Neural progenitor cell (in vitro differentiated cells): ENCODE results near the gene COX6A2. TPM values are rescaled to one million over a fixed set of nuclear protein-coding genes. Genes with fewer than 3 reads are reported as not detected.

ENCODE experiments used
- DNase-seq: peaks from one replicate; pipeline ENCODE4 v3.0.0-alpha.2; 2016; ENCODE audit warnings: low spot score
- H2AFZ ChIP-seq: fragments of 200-600 bp; sonication (generic); replicated peaks from 2 replicates; pipeline ENCODE4 v1.6.1; 2016; ENCODE audit warnings: antibody characterized with exemption
- H3F3A ChIP-seq: fragments of 200-600 bp; sonication (generic); 2 replicates; pipeline ENCODE4 v1.6.1; 2016; ENCODE audit warnings: antibody characterized with exemption, low read depth
- H3K27ac ChIP-seq: fragments of 200-600 bp; sonication (generic); 2 replicates; pipeline ENCODE4 v1.5.1; 2016; ENCODE audit warnings: mild to moderate bottlenecking
- H3K27me3 ChIP-seq: fragments of 200-600 bp; sonication (generic); 2 replicates; pipeline ENCODE4 v1.6.1; 2016; ENCODE audit warnings: mild to moderate bottlenecking, moderate library complexity
- H3K36me3 ChIP-seq: fragments of 200-600 bp; sonication (generic); 2 replicates; pipeline ENCODE4 v1.5.1; 2016
- H3K4me1 ChIP-seq: fragments of 200-600 bp; sonication (generic); 2 replicates; pipeline ENCODE4 v1.6.1; 2016; ENCODE audit warnings: mixed run types
- H3K4me2 ChIP-seq: fragments of 200-600 bp; sonication (generic); 2 replicates; pipeline ENCODE4 v1.6.1; 2016
- H3K4me3 ChIP-seq: fragments of 200-600 bp; sonication (generic); 2 replicates; pipeline ENCODE4 v1.5.1; 2016
- H3K79me2 ChIP-seq: fragments of 200-600 bp; sonication (generic); 2 replicates; pipeline ENCODE4 v1.6.1; 2016; ENCODE audit warnings: low read depth
- H3K9ac ChIP-seq: fragments of 200-600 bp; sonication (generic); 2 replicates; pipeline ENCODE4 v1.6.1; 2016
- H3K9me3 ChIP-seq: fragments of 200-600 bp; sonication (generic); 2 replicates; pipeline ENCODE4 v1.5.1; 2016; ENCODE audit warnings: low read depth
- H4K20me1 ChIP-seq: fragments of 200-600 bp; sonication (generic); 2 replicates; pipeline ENCODE4 v1.6.1; 2016; ENCODE audit warnings: low read depth
- H3K27ac Mint-ChIP-seq: 3 replicates; pipeline ENCODE4 v1.8.0; 2021; ENCODE audit warnings: mixed read lengths
- H3K27me3 Mint-ChIP-seq: 2 replicates; pipeline ENCODE4 v1.8.0; 2022; ENCODE audit warnings: low read depth, mild to moderate bottlenecking, inconsistent platforms, moderate library complexity, mixed read lengths; ENCODE audit not compliant: insufficient read depth
- H3K36me3 Mint-ChIP-seq: 3 replicates; pipeline ENCODE4 v1.8.0; 2021; ENCODE audit warnings: mixed read lengths
- H3K4me1 Mint-ChIP-seq: 3 replicates; pipeline ENCODE4 v1.8.0; 2021; ENCODE audit warnings: mixed read lengths
- H3K4me3 Mint-ChIP-seq: 3 replicates; pipeline ENCODE4 v1.8.0; 2021; ENCODE audit warnings: mild to moderate bottlenecking, moderate library complexity, mixed read lengths
- H3K9me3 Mint-ChIP-seq: 3 replicates; pipeline ENCODE4 v1.8.0; 2020; ENCODE audit warnings: mixed read lengths
- EZH2 ChIP-seq: fragments of 200-600 bp; sonication (generic); IDR thresholded peaks from 2 replicates; pipeline ENCODE4 v1.6.1; 2017; ENCODE audit warnings: antibody characterized with exemption, mild to moderate bottlenecking, moderate library complexity
- EZH2phosphoT487 ChIP-seq: fragments of 200-600 bp; sonication (generic); IDR thresholded peaks from 2 replicates; pipeline ENCODE4 v1.6.1; 2017; ENCODE audit warnings: antibody characterized with exemption
- total RNA-seq: library from RNA; depleted of rRNA; stranded (reverse); fragments of >200 nt; gene quantifications from 2 replicates; pipeline ENCODE4 v1.2.3, GENCODE V29; 2015; ENCODE audit warnings: low replicate concordance
- TF ChIP-seq, protein P1 (sequence below): fragments of 200-600 bp; sonication (generic); IDR thresholded peaks from 2 replicates; pipeline ENCODE4 v1.5.1; 2017; ENCODE audit warnings: antibody characterized with exemption, mild to moderate bottlenecking

The COX6A2 gene
- total RNA-seq, 1 donor from 2014 or later: not detected

DNA sequence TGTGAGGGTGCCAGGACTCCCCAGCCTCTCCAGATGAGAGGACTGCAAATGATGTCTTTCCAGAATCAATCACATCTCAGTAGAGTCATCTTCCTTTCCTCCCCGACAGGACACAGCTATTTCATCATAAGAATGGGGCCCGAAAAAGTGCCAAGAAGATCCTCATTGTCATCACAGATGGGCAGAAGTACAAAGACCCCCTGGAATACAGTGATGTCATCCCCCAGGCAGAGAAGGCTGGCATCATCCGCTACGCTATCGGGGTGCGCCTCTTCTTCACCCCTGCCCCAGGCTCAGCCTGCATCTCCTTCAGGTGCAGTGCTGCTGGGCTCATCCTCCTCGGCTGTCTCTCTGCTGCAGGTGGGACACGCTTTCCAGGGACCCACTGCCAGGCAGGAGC lies 20.8 kb downstream of the COX6A2 start:
- Histone ChIP-seq H3K4me3 (no peak overlapping the region), H3K9ac (no peak overlapping the region), H4K20me1 (no peaks in the 10 kb centered on the region), H3K36me3 (no peaks in the 10 kb centered on the region), H3K27ac (no peak overlapping the region), H3K79me2 (no peaks in the 10 kb centered on the region), H2AFZ (no peak overlapping the region), H3F3A (no peaks in the 10 kb centered on the region), H3K27me3 (no peaks in the 10 kb centered on the region), H3K4me2 (no peak overlapping the region), H3K4me1 (no peaks in the 10 kb centered on the region), H3K9me3 (no peaks in the 10 kb centered on the region)
- H3K4me3 Mint-ChIP-seq: no peak overlapping the region
- H3K36me3 Mint-ChIP-seq: no peaks in the 10 kb centered on the region
- no peak overlapping the region for H3K27ac Mint-ChIP-seq
- no peak for DNase-seq
- no peaks in the 10 kb centered on the region for H3K4me1 Mint-ChIP-seq
- H3K27me3 Mint-ChIP-seq: peaks cover 4% of the 10 kb centered on the region
- no peak for TF ChIP-seq EZH2phosphoT487
- TF ChIP-seq EZH2: no peak
- TF ChIP-seq, protein P1, sequence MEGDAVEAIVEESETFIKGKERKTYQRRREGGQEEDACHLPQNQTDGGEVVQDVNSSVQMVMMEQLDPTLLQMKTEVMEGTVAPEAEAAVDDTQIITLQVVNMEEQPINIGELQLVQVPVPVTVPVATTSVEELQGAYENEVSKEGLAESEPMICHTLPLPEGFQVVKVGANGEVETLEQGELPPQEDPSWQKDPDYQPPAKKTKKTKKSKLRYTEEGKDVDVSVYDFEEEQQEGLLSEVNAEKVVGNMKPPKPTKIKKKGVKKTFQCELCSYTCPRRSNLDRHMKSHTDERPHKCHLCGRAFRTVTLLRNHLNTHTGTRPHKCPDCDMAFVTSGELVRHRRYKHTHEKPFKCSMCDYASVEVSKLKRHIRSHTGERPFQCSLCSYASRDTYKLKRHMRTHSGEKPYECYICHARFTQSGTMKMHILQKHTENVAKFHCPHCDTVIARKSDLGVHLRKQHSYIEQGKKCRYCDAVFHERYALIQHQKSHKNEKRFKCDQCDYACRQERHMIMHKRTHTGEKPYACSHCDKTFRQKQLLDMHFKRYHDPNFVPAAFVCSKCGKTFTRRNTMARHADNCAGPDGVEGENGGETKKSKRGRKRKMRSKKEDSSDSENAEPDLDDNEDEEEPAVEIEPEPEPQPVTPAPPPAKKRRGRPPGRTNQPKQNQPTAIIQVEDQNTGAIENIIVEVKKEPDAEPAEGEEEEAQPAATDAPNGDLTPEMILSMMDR: no peak
- no peaks in the 10 kb centered on the region for H3K9me3 Mint-ChIP-seq

DNA sequence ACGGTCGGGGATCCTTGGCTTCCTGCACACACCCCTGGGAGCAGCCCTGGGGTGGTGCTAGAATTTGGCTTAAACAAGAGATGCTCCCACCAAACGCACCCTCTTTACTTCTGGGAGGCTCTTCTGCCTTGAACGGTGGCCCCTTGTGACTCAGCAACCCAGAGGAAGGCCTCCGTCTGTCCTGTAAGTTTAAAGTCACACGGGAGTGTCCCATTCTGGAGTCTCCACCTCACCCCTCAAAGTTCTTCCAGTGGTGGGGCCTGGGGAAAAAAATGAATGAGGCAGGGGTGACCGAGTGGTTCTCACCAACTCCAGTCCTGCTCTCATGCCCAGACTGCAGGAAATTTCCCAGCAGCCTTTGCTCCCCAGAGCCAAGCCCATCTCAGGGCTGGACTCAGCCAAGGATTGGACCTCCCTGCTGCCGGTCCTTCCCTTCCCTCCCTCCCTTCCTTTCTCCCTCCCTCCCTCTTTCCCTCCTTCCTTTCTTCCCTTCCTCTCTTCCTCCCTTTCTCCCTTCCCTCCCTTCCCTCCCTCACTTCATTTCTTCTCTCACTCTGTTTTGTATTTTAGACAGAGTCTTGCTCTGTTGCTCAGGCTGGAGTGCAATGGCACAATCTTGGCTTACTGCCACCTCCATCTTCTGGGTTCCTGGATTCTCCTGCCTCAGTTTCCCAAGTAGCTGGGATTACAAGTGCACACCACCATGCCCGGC lies 23.7 kb downstream of the COX6A2 start:
- H3K4me3 ChIP-seq: no peak overlapping the region
- no peaks in the 10 kb centered on the region for H3K36me3 ChIP-seq
- H3K27me3 Mint-ChIP-seq: peaks cover 4% of the 10 kb centered on the region

DNA sequence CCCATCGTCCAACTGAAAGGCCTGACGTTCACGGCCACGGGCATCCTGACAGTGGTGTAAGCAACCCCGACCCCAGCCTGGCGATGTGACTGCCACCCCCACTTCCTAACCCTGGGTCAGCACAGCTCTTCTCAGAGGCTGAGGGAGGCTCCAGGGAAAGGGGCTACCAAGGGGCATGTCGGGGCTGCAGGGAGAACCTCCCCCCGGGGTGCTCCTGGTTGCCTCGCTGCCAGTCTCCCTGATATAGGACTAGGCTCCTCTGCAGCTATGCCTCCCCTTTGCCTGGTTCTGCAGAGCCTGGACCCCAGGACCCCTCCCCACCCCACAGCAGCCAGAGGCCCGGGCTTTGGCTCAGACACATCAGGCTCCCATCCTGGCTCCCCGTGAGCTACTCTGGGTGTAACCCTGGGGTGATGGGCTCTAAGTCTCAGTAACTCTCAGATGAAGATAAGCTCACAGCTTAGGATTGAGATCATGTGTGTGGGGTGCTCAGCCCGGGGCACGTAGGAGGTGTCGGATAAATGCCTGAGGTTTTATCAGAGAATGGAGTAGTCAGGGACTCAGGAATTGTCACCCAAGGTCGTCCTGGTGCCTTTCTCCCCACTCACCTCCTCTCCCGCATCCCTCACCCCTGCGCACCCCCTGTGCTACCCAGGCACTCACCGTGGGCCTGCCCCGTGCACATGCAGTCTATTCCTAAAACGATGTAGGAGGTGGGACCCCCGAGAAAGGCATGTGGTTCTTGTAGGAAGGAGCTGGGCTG lies 24.4 kb downstream of the COX6A2 start:
- H3K9ac ChIP-seq: no peak overlapping the region
- Mint-ChIP-seq H3K4me1 (no peaks in the 10 kb centered on the region), H3K36me3 (no peaks in the 10 kb centered on the region), H3K4me3 (no peak overlapping the region), H3K27ac (no peak overlapping the region), H3K9me3 (peaks cover 7% of the 10 kb centered on the region), H3K27me3 (peaks cover 4% of the 10 kb centered on the region)
- no peaks in the 10 kb centered on the region for H3K27me3 ChIP-seq
- H3K36me3 ChIP-seq: no peaks in the 10 kb centered on the region
- H4K20me1 ChIP-seq: no peaks in the 10 kb centered on the region
- TF ChIP-seq, protein P1: no peak
- TF ChIP-seq EZH2phosphoT487: no peak
- TF ChIP-seq EZH2: no peak
- no peaks in the 10 kb centered on the region for H3F3A ChIP-seq
- no peak overlapping the region for H3K4me3 ChIP-seq
- H2AFZ ChIP-seq: no peak overlapping the region
- H3K9me3 ChIP-seq: no peaks in the 10 kb centered on the region
- H3K27ac ChIP-seq: no peak overlapping the region
- no peaks in the 10 kb centered on the region for H3K79me2 ChIP-seq
- H3K4me1 ChIP-seq: no peaks in the 10 kb centered on the region
- DNase-seq: no peak
- no peak overlapping the region for H3K4me2 ChIP-seq

More for the DNA sequence above, 23.7 kb downstream of the COX6A2 start:
- H2AFZ ChIP-seq: no peak overlapping the region
- Mint-ChIP-seq H3K27ac (no peak overlapping the region), H3K36me3 (no peaks in the 10 kb centered on the region), H3K4me1 (no peaks in the 10 kb centered on the region), H3K9me3 (no peaks in the 10 kb centered on the region), H3K4me3 (no peak overlapping the region)
- no peaks in the 10 kb centered on the region for H3K9me3 ChIP-seq
- no peaks in the 10 kb centered on the region for H4K20me1 ChIP-seq
- H3K4me2 ChIP-seq: no peak overlapping the region
- no peak overlapping the region for H3K9ac ChIP-seq
- H3F3A ChIP-seq: no peaks in the 10 kb centered on the region
- H3K79me2 ChIP-seq: no peaks in the 10 kb centered on the region
- no peaks in the 10 kb centered on the region for H3K4me1 ChIP-seq
- no peak for TF ChIP-seq EZH2
- TF ChIP-seq, protein P1: no peak
- TF ChIP-seq EZH2phosphoT487: no peak
- H3K27ac ChIP-seq: no peak overlapping the region
- H3K27me3 ChIP-seq: no peaks in the 10 kb centered on the region
- no peak for DNase-seq
